Suprapubic skin (tissue), 3 donors: ENCODE measurements around the gene AGL.

Experiments
- CTCF ChIP-seq, 2 donors: fragments of 200-600 bp in 1 of 2; fragments of 450-650 bp in 1 of 2; sonication (generic) in 1 of 2; IDR thresholded peaks; one replicate each; pipeline ENCODE4 v1.5.1; 2016 to 2019; ENCODE audit warnings: antibody characterized with exemption in 2 of 2, mild to moderate bottlenecking in 1 of 2, moderate library complexity in 1 of 2
- POLR2A ChIP-seq, 2 donors: fragments of 450-650 bp; IDR thresholded peaks; one replicate each; pipeline ENCODE4 v1.6.1; 2017; ENCODE audit warnings: antibody characterized with exemption in 2 of 2, mild to moderate bottlenecking in 2 of 2, moderate library complexity in 2 of 2

DNA sequence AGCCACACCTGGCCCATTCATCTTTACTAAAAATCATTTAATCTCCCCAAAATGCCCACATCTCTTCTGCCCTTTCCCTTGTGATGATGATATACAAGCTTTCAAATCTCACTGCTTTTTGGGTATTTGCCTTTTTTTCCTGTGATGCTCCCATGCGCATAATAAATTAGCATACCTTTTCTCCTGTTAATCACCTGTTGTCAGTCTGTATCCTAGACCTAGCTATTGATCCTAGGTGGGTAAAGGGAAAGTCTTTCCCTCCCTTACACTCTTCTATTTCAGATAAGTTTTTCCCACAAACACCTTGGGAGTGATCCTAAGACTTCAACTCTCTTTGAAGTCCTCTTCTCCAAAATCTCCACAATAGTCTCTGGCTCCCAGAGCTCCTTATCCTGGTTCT lies 107.7 kb downstream of the AGL start:
- TF ChIP-seq CTCF (IDR thresholded peaks at IDR 0.05) (no peak), POLR2A (IDR thresholded peaks at IDR 0.05) (no peak)
